ENCODE data around the gene AMBRA1.

DNA sequence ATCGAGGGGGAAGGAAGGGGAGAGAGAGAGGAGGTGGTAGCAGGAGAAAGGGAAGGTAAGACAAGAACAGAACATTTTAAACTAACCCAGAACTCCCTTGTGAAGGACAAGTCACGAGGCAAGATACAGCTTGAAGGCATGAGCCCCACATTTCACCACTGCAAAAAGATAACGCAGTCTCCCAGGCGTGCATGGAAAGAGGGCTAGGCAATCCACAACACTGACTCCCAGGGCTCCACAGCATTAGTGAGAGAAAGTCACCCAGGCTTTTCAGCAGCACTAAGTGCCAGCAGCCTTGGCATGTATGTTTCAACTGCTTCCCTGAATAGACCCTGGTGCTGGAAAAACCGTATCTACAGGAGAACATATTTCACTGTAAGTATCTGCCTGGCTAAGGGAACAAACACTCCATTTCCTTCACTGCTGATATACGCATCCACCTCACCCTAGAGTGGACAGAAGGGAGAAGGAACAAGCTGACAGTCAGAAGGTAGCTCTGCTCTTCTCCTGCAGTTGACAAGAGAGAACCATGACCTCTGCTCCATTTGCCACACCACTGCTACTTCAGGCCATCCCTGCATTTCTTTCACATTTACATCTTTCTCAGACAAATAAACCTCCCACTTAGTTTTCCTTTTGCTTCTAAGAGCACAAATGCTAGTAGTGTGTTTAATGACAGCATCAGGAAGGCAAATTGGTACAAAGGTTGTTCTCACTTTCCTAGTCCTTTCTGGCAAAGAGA lies 87.9 kb downstream of the AMBRA1 start:
- TF ChIP-seq, protein P1, sequence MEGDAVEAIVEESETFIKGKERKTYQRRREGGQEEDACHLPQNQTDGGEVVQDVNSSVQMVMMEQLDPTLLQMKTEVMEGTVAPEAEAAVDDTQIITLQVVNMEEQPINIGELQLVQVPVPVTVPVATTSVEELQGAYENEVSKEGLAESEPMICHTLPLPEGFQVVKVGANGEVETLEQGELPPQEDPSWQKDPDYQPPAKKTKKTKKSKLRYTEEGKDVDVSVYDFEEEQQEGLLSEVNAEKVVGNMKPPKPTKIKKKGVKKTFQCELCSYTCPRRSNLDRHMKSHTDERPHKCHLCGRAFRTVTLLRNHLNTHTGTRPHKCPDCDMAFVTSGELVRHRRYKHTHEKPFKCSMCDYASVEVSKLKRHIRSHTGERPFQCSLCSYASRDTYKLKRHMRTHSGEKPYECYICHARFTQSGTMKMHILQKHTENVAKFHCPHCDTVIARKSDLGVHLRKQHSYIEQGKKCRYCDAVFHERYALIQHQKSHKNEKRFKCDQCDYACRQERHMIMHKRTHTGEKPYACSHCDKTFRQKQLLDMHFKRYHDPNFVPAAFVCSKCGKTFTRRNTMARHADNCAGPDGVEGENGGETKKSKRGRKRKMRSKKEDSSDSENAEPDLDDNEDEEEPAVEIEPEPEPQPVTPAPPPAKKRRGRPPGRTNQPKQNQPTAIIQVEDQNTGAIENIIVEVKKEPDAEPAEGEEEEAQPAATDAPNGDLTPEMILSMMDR (IDR thresholded peaks at IDR 0.05): no peak
- no peak for TF ChIP-seq POLR2A (IDR thresholded peaks at IDR 0.05)
